ENCODE data around the gene SH3RF1.
"Not testable (repeated sequence)": the region's sequence is repeated elsewhere in the genome, so short reads cannot be mapped to it uniquely, and the experiment has no call there.

The SH3RF1 gene

GRCh38 chr4:169200361-169201030 lies 70.3 kb downstream of the SH3RF1 start:
- DNase-seq (ENCODE audit: low spot score) = no peak

- no peak for DNase-seq (ENCODE audit: low spot score)
Measured at GRCh38 chr4:169199184-169199583, 71.6 kb downstream of the SH3RF1 start.

GRCh38 chr4:169198167-169198566 lies 72.6 kb downstream of the SH3RF1 start:
- no peak for DNase-seq (ENCODE audit: low spot score)

- not testable (repeated sequence) for DNase-seq (ENCODE audit: low spot score)
Measured at GRCh38 chr4:169197206-169197605, 73.5 kb downstream of the SH3RF1 start.

- no peak for DNase-seq (ENCODE audit: low spot score)
Measured at GRCh38 chr4:169195032-169195431, 75.7 kb downstream of the SH3RF1 start.

GRCh38 chr4:169189968-169190367 lies 80.8 kb downstream of the SH3RF1 start:
- not testable (repeated sequence) for DNase-seq (ENCODE audit: low spot score)

GRCh38 chr4:169189372-169189771 lies 81.4 kb downstream of the SH3RF1 start:
- no peak for DNase-seq (ENCODE audit: low spot score)

- DNase-seq (ENCODE audit: low spot score) = no peak
Measured at GRCh38 chr4:169188204-169188603, 82.6 kb downstream of the SH3RF1 start.

GRCh38 chr4:169185133-169185956 lies 85.4 kb downstream of the SH3RF1 start:
- DNase-seq (ENCODE audit: low spot score) = no peak

GRCh38 chr4:169184686-169185085 lies 86.1 kb downstream of the SH3RF1 start:
- no peak for DNase-seq (ENCODE audit: low spot score)

GRCh38 chr4:169184236-169184635 lies 86.5 kb downstream of the SH3RF1 start:
- no peak for DNase-seq (ENCODE audit: low spot score)

GRCh38 chr4:169183581-169183980 lies 87.2 kb downstream of the SH3RF1 start:
- no peak for DNase-seq (ENCODE audit: low spot score)

- DNase-seq (ENCODE audit: low spot score) = no peak
Measured at GRCh38 chr4:169179609-169180521, 90.9 kb downstream of the SH3RF1 start.

GRCh38 chr4:169178092-169178491 lies 92.7 kb downstream of the SH3RF1 start:
- not testable (repeated sequence) for DNase-seq (ENCODE audit: low spot score)

GRCh38 chr4:169175476-169175875 lies 95.3 kb downstream of the SH3RF1 start:
- no peak for DNase-seq (ENCODE audit: low spot score)

- DNase-seq (ENCODE audit: low spot score) = no peak
Measured at GRCh38 chr4:169175035-169175434, 95.7 kb downstream of the SH3RF1 start.

GRCh38 chr4:169174247-169174646 lies 96.5 kb downstream of the SH3RF1 start:
- no peak for DNase-seq (ENCODE audit: low spot score)

GRCh38 chr4:169167957-169168858 lies 102.5 kb downstream of the SH3RF1 start:
- DNase-seq (ENCODE audit: low spot score) = no peak

- DNase-seq (ENCODE audit: low spot score) = no peak
Measured at GRCh38 chr4:169164669-169165415, 105.9 kb downstream of the SH3RF1 start.

- no peak for DNase-seq (ENCODE audit: low spot score)
Measured at GRCh38 chr4:169163947-169164668, 106.6 kb downstream of the SH3RF1 start.
